ENCODE data around the gene GDA.

- TF ChIP-seq EZH2 (IDR thresholded peaks at IDR 0.05; ENCODE audit: insufficient read depth, poor library complexity, severe bottlenecking) = no peak
- TF ChIP-seq EZH2phosphoT487 (IDR thresholded peaks at IDR 0.05; ENCODE audit: insufficient read depth, low read depth) = no peak
Measured at GRCh38 chr9:72127753-72128152, 21.5 kb upstream of the GDA start.

Measured in GM23248 (cell line).